Stimulated activated effector memory CD8-positive, alpha-beta T cell treated with anti-CD3 and anti-CD28 coated beads, Interleukin-12 subunit alpha, Interleukin-12 subunit beta, amount 100 ng/mL, for 72 hours (primary cell): ENCODE data around the gene HOTAIR.

Source experiments
- ATAC-seq: fragments of 150-1000 bp; cut with Tn5 transposase; 2 replicates; pipeline ENCODE4 v1.10.0; 2021
- DNase-seq, 2 donors: peaks; one replicate each; pipeline ENCODE4 v3.0.0; 2021 to 2022; ENCODE audit warnings: low spot score in 2 of 2
- H3K27ac Mint-ChIP-seq: one replicate; pipeline ENCODE4 v1.8.0; 2022; ENCODE audit warnings: mild to moderate bottlenecking, mixed read lengths
- H3K36me3 Mint-ChIP-seq: one replicate; pipeline ENCODE4 v1.8.0; 2022; ENCODE audit warnings: mild to moderate bottlenecking, mixed read lengths
- H3K4me1 Mint-ChIP-seq: one replicate; pipeline ENCODE4 v1.8.0; 2022; ENCODE audit warnings: mixed read lengths
- H3K4me3 Mint-ChIP-seq: one replicate; pipeline ENCODE4 v1.8.0; 2022; ENCODE audit warnings: mild to moderate bottlenecking, mixed read lengths
- H3K9me3 Mint-ChIP-seq: one replicate; pipeline ENCODE4 v1.8.0; 2022; ENCODE audit warnings: mixed read lengths

Gene HOTAIR

GRCh38 chr12:54004841-54005530 is 30.2 kb upstream of the HOTAIR start:
- H3K4me3 Mint-ChIP-seq: no peak overlapping the region

GRCh38 chr12:54004063-54004840 is 29.5 kb upstream of the HOTAIR start:
- ATAC-seq (no peak), DNase-seq (no peak)
- H3K4me1 Mint-ChIP-seq: peaks cover 34% of the 10 kb centered on the region
- H3K36me3 Mint-ChIP-seq: no peaks in the 10 kb centered on the region
- no peak overlapping the region for H3K4me3 Mint-ChIP-seq
- H3K27ac Mint-ChIP-seq: no peak overlapping the region
- no peaks in the 10 kb centered on the region for H3K9me3 Mint-ChIP-seq

More at GRCh38 chr12:54004841-54005530, 30.2 kb upstream of the HOTAIR start:
- Mint-ChIP-seq H3K9me3 (no peaks in the 10 kb centered on the region), H3K36me3 (no peaks in the 10 kb centered on the region), H3K4me1 (peaks cover 35% of the 10 kb centered on the region), H3K27ac (no peak overlapping the region)
- no peak for DNase-seq
- no peak for ATAC-seq

- no peak for ATAC-seq
- H3K27ac Mint-ChIP-seq: no peak overlapping the region
- no peaks in the 10 kb centered on the region for H3K9me3 Mint-ChIP-seq
- H3K36me3 Mint-ChIP-seq: no peaks in the 10 kb centered on the region
- DNase-seq: no peak
- no peak overlapping the region for H3K4me3 Mint-ChIP-seq
- peaks cover 35% of the 10 kb centered on the region for H3K4me1 Mint-ChIP-seq
Observed at GRCh38 chr12:54003625-54004024, 28.9 kb upstream of the HOTAIR start.

GRCh38 chr12:54002915-54003389 is 28.2 kb upstream of the HOTAIR start:
- no peak overlapping the region for H3K27ac Mint-ChIP-seq
- H3K4me3 Mint-ChIP-seq: peak overlapping the region; percentile 13
- no peaks in the 10 kb centered on the region for H3K9me3 Mint-ChIP-seq
- H3K4me1 Mint-ChIP-seq: peaks cover 42% of the 10 kb centered on the region
- H3K36me3 Mint-ChIP-seq: no peaks in the 10 kb centered on the region
- ATAC-seq (no peak), DNase-seq (no peak)

GRCh38 chr12:54002278-54002914 is 27.6 kb upstream of the HOTAIR start:
- Mint-ChIP-seq H3K9me3 (no peaks in the 10 kb centered on the region), H3K4me1 (peaks cover 48% of the 10 kb centered on the region), H3K4me3 (peak overlapping the region; percentile 13), H3K27ac (no peak overlapping the region), H3K36me3 (no peaks in the 10 kb centered on the region)
- DNase-seq: no peak
- no peak for ATAC-seq

GRCh38 chr12:54001283-54002187 is 26.8 kb upstream of the HOTAIR start:
- Mint-ChIP-seq H3K27ac (no peak overlapping the region), H3K4me3 (no peak overlapping the region)

GRCh38 chr12:54000116-54001114 is 25.7 kb upstream of the HOTAIR start, which contains the start of gene HOXC9:
HOXC9 (plus strand) TSS chr12:54000161; CDS start chr12:54000189, 28 bp downstream.
- Mint-ChIP-seq H3K4me1 (peaks cover 55% of the 10 kb centered on the region), H3K4me3 (peak within 1 kb of the TSS; percentile 58), H3K27ac (no peak within 1 kb of the TSS), H3K9me3 (no peaks in the 10 kb centered on the region), H3K36me3 (no peaks in the 10 kb centered on the region)
- no peak for DNase-seq
- ATAC-seq: no peak

More at GRCh38 chr12:54001283-54002187, 26.8 kb upstream of the HOTAIR start:
- no peak for DNase-seq
- H3K9me3 Mint-ChIP-seq: no peaks in the 10 kb centered on the region
- H3K36me3 Mint-ChIP-seq: no peaks in the 10 kb centered on the region
- H3K4me1 Mint-ChIP-seq: peaks cover 54% of the 10 kb centered on the region
- ATAC-seq: no peak

- ATAC-seq: no peak
- Mint-ChIP-seq H3K27ac (no peak overlapping the region), H3K4me3 (peak overlapping the region; percentile 58), H3K4me1 (peaks cover 59% of the 10 kb centered on the region), H3K9me3 (no peaks in the 10 kb centered on the region), H3K36me3 (no peaks in the 10 kb centered on the region)
- DNase-seq: no peak
Observed at GRCh38 chr12:53999559-54000115, 24.9 kb upstream of the HOTAIR start.

- H3K36me3 Mint-ChIP-seq: peaks cover 3% of the 10 kb centered on the region
- no peak overlapping the region for H3K27ac Mint-ChIP-seq
- no peak overlapping the region for H3K4me3 Mint-ChIP-seq
- ATAC-seq: no peak
- DNase-seq: no peak
- H3K4me1 Mint-ChIP-seq: peaks cover 64% of the 10 kb centered on the region
- no peaks in the 10 kb centered on the region for H3K9me3 Mint-ChIP-seq
Observed at GRCh38 chr12:53998900-53999236, 24.1 kb upstream of the HOTAIR start.

GRCh38 chr12:53998110-53998899 is 23.6 kb upstream of the HOTAIR start:
- ATAC-seq: no peak
- no peak overlapping the region for H3K27ac Mint-ChIP-seq
- peak overlapping the region; percentile 86 for H3K4me3 Mint-ChIP-seq
- H3K4me1 Mint-ChIP-seq: peaks cover 66% of the 10 kb centered on the region
- no peak for DNase-seq
- peaks cover 6% of the 10 kb centered on the region for H3K36me3 Mint-ChIP-seq
- H3K9me3 Mint-ChIP-seq: no peaks in the 10 kb centered on the region

- H3K4me3 Mint-ChIP-seq: peak overlapping the region; percentile 86
- H3K4me1 Mint-ChIP-seq: peaks cover 61% of the 10 kb centered on the region
- ATAC-seq (no peak), DNase-seq (no peak)
- H3K36me3 Mint-ChIP-seq: peaks cover 6% of the 10 kb centered on the region
- H3K9me3 Mint-ChIP-seq: no peaks in the 10 kb centered on the region
- no peak overlapping the region for H3K27ac Mint-ChIP-seq
Observed at GRCh38 chr12:53997204-53998109, 22.7 kb upstream of the HOTAIR start.
